ACHN (cell line): ENCODE data around the gene NOS3.
"Not testable (repeated sequence)": the region's sequence is repeated elsewhere in the genome, so short reads cannot be mapped to it uniquely, and the experiment has no call there.

ENCODE experiments used
- DNase-seq: peaks from one replicate; pipeline ENCODE4 v3.0.0-alpha.2; 2015
- in situ Hi-C: cut with HindIII; loops from 2 replicates; pipeline ENCODE4 v1.10.0; 2017; ENCODE audit warnings: low sequenced_read_pairs, low pct_ligation_motif_present, low pct_unique_long_range_greater_than_20kb

Gene NOS3

DNA sequence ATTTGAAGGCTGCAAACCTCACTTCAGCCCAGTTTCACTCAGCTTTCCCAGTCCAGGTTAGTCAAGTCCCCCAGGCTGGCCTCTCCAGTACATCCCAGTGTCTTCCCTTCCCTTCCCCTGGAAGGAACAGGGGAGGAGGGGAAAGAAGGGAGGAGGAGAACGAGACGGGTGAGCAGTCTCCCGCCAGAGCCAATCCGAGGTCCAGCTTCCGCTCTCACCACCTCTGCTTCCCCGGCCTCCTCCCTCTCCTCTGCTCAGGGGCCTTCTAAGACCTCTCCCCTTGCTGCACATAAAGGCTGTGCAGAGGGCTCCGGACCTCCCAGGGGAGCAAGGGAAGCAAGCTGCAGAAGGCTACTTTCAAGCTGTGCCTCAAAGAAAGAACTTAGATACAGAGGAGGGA, 29.4 kb downstream of the NOS3 start:
- no peak for DNase-seq
- in situ Hi-C loops, result no loop called here

DNA sequence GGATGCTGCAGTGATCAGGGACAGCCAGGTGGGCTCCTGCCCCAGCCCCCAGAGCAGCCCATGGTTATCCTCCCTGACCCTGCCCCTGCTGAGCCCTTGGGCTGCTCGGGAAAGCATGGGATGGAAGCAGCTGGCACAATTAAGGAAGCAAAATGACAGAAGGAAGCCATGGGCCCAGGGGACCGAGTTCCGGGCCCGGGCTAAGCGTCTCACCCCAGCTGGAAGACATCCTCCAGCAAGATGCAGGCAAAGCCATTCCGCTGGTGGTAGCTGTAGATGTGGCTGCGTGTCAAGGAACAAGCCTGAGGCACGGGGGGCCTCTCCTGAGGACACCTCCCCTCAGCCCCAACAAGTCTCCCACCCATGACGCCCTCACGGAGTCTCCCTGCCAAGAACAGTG, 32.4 kb downstream of the NOS3 start:
- in situ Hi-C loops, result no loop called here
- no peak for DNase-seq

DNA sequence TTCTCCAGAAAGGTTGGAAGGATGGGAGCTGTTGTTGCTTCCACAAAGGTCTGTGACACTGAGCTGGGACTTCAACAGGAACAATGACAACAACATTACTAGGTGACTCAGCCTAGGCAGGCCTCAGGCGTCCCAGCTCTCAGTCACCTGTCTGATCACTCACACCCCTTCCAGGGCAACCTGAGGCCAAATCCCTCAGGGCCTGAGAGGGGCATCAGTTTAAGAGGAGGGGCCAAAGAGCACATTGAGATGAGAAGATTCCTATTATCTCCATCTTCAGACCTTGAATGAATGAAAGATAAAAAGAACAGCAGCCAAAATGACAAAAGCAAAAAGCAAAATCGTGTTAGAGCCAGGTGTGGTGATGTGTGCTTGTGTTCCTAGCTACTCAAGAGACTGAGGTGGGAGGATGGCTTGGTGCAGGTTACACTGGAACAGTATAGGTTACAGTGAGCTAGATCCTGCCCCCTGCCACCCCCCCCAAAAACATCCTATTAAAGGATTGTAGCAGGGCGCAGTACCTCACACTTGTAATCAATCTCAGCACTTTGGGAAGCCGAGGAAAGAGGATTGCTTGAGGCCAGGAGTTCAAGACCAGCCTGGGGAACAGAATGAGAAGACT, 33.7 kb downstream of the NOS3 start, which contains the start of gene ATG9B:
Gene ATG9B, minus strand, starts transcription at position 60 of the 622 bp plus-strand sequence. CDS start 71 bp downstream, outside the sequence.
- in situ Hi-C loops, result no loop called here
- DNase-seq, result no peak

DNA sequence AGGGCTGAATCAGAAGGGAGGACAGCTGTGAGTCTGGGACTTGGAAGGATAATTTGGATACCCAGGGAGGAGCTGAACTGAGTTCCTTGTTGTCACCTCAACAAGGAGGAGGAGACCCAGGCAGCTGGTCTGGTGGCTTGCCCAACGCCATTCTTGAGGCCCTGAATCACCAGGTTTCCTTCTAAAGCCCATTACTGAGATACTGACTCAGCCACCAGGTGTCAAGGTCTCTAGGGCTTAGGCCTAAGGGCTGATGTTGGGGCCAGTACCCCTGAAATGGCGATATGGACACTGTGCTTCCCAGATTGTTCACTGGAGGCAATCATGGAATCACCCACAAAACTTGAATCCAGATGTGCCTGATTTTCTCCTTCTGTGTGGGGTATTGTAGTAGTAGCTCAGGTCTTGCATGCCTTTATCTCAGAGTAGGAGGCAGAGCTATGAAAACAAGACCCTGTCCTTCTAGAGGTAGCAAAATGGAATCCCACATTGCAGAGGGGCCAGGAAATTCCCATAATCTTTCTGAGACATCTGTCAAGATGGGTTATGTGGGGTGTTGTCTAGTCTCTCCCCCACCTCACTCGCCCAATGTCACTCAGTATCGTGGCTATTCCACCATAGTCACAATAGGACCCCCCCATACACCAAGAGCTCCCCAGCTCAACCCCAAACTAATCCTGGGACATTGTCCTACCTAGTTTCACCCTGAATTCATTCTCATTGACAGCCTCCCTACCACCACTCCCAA, 35.3 kb downstream of the NOS3 start:
- DNase-seq, result peak; percentile 55

DNA sequence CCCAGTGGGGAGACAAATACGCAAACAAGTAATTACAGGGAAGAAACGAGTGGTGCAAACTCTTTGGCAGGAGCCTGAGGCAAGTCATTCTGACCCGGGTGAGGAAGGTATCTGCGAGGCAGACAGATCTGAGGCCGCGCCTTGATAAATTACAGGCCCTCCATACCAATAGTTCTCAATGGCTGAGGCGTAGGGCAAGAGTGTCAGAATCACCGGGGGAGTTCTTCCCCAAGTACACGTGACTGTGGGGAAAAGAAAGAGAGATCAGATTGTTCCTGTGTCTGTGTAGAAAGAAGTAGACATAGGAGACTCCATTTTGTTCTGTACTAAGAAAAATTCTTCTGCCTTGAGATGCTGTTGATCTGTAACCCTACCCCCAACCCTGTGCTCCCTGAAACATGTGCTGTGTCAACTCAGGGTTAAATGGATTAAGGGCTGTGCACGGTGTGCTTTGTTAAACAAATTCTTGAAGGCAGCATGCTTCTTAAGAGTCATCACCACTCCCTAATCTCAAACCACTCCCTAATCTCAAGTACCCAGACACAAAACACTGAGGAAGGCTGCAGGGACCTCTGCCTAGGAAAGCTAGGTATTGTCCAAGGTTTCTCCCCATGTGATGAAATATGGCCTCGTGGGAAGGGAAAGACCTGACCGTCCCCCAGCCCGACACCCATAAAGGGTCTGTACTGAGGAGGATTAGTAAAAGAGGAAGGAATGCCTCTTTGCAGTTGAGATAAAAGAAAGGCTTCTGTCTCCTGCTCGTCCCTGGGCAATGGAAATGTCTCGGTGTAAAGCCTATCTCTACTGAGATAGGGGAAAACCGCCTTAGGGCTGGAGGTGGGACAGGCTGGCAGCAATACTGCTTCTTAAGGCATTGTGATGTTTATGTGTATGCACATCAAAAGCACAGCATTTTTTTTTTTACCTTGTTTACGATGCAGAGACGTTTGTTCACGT, 36.2 kb downstream of the NOS3 start:
- DNase-seq, in situ Hi-C loops: not testable (repeated sequence)

More for the DNA sequence above, 35.3 kb downstream of the NOS3 start:
- in situ Hi-C loops, result no loop called here

DNA sequence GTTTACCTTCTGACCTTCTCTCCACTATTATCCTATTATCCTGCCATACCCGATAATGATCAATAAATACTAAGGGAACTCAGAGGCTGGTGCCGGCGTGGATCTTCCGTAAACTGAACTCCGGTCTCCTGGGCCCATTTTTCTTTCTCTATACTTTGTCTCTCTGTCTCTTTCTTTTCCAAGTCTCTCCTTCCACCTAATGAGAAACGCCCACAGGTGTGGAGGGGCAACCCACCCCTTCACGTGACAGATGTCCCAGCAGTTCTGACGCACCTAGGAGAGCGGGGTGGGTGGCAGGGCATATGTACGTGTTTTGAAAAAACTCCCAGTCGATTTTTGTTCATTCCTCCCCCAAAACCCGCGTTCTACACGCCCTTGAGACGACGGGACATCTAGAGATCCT, 36.9 kb downstream of the NOS3 start:
- DNase-seq, in situ Hi-C loops: not testable (repeated sequence)

DNA sequence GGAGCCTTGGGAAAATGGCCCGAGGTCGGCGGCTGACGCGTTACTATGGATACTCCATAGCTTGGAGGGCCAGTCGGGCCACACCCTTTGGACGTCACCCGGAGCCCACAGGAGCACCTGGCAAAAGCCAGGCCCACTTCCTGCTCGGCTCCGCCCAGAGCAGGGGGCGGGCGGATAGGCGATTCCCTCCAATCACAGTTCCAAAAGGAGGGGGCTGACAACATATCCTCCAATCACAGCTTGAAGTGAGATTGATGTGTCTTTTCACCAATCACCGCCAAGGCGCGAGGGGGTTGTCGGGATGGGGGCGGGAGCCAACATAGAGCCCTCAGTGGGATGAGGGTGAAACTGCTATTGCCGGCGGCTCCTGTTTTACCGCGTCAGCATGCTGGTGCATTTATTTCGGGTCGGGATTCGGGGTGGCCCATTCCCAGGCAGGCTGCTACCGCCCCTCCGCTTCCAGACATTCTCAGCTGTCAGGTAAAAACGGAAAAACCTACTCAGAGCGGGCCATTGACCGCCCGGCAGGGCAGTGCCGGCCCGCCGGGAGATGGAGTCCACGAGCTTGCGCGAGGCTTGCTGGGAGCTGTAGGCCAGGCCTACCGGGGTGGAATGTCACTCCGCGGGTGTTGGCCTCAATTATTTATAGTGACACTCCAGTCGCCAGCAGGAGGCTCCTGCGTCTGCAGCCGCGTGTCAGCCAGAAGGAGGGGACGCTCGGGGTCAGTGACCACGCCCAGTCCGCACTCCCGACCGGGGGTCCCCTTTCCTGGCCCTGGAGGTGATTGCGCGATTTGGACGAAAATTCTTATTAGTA, 37.5 kb downstream of the NOS3 start, which contains the start of gene ABCB8:
Gene ABCB8, plus strand, starts transcription at position 320 of the 817 bp plus-strand sequence. Its CDS starts 66 bp downstream, at position 386.
- in situ Hi-C loops, result no loop called here
- DNase-seq, result peak; percentile 100

DNA sequence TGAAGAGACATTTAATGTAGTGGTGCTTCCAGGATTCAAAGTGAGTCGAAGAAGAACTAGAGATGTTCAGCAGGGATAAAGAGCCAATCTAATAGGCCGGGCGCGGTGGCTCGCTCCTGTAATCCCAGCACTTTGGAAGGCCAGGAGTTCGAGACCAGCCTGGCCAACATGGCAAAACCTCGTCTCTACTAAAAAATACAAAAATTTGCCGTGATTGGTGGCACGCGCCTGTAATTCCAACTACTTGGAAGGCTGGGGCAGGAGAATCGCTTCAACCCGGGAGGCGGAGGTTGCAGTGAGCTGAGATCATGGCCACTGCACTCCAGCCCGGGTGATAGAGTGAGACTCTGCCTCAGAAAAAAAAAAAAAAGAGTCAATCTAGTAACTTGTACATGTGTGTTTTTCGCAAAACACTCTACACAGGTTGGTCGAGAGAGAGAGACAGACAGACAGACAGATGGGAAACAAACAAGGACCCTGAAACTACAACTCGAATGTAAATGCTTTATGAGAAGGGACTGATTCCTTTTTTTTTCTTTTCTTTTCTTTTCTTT, 38.2 kb downstream of the NOS3 start:
- DNase-seq, result no peak
- in situ Hi-C loops, result no loop called here

DNA sequence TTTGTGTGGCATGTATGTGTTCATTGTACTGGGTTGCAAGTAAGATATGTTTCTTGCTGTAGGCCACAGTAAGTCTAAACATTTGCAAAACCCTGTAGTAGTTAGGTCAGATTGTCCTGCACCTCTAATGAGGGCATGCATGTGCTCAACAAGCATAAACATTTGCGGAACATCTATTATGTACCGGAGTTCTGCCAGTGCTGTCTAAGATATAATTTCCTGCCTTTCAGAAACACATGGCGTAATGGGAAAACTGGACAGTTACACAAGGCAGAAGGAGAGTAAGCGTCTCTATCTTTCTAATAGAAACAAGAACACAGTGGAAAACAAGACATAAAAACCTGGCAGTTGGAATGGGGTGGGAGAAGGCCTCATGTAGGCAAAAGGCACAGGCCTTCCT, 40.2 kb downstream of the NOS3 start:
- DNase-seq, result no peak
- in situ Hi-C loops, result no loop called here

DNA sequence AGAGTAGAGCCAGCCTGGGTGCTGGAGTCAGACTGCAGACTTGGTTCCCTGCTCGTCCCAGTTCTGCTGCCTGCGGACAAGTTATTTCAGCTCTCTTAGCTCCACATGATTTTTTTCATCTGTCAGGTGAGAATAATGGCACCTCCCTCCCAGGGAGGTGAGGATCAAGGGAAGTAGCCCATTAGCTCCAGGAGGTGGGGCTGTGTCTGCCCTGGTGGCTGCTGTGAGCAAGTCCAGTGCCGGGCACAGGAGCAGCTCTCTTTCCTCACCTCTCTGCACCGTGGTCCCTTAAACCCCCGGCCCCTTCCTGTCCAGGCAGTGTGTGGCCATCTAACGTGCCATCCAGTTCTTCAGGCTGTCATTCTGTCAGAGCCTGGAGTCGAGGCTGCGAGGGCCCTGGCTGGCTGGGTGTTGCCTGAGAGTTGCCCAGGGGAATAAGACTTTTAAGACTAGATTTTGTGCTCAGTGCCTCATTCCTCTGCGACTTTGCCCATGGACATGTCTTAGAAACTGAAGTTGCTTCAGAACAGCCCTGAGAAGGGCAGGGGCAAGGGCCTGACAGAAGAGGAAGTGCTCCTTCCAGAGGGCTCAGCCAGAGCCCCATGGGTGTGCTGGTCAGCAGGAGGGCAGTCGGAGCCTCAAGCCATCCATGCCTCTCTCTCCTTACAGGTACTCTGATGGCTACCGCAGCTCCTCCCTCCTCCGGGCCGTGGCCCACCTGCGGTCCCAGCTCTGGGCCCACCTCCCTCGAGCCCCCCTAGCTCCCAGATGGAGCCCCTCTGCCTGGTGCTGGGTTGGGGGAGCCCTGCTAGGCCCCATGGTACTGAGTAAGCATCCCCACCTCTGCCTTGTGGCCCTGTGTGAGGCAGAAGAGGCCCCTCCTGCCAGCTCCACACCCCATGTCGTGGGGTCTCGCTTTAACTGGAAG, 42.4 kb downstream of the NOS3 start:
- peak; percentile 39 for DNase-seq
- in situ Hi-C loops, result no loop called here

DNA sequence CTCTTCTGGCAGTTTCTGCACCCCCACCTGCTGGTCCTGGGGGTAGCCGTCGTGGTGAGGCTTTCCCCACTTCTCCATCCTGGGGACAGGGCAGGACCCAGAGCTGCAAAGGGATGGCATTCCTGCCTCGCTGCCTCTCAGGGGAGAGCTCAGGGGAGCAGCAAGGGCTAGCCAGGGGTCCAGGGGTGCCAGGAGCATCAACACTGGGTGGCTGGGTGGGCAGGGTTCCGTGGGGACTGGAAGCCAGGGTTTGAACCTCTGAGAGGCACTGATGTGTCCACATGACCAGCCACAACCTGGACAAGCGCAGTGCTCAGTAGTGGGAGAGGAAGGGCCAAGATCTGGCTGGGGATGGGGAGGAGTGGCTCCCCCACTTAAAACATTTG, 43.0 kb downstream of the NOS3 start:
- in situ Hi-C loops, result no loop called here
- no peak for DNase-seq

DNA sequence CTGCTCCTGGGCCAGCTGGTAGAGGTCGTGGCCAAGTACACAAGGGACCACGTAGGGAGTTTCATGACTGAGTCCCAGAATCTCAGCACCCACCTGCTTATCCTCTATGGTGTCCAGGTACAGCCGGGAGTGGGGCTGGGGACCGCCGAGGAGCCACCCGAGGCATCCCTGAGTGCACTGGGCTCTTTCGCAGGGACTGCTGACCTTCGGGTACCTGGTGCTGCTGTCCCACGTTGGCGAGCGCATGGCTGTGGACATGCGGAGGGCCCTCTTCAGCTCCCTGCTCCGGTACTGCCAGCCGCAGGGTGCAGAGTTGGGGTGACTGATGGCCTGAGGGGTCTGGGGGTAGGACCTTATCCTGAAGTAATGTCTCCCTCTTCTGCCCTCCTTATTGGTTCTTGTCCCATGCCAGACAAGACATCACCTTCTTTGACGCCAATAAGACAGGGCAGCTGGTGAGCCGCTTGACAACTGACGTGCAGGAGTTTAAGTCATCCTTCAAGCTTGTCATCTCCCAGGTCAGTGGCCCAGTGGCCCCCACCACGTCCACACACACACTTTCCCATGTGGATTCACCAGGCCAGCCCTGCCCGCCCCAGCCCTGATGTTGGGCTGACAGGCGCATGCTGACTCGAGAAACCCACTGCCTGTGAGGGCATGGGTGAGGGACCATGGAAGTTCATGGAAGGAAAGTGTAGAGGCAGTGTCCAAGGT, 43.7 kb downstream of the NOS3 start:
- in situ Hi-C loops, result no loop called here
- DNase-seq, result no peak

DNA sequence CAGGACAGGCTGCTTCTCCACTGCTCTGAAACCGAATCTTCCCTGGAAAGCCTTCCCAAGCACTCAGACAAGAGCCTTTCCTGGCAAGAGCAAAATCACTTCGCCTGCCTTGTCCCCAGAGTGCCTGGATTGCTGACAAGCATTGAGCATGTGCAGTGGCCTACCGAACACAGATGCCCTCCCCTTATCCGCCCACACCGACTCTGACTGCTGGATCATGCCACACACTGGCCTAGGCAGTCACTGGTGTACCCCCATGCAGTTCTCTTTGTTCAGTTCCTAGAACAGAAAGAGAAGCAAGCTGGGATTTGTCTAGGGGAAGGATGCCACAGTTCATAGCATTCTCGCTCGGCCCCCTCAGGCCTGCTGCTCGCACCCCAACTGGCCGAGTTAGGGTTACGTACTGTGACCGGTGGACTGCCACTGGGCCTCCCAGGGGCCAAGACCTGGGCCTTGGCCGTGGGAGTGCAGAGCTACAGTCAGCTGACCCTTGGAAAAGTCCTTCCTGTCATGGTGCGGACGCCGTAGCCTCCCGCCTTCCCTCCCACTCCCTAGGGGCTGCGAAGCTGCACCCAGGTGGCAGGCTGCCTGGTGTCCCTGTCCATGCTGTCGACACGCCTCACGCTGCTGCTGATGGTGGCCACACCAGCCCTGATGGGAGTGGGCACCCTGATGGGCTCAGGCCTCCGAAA, 44.4 kb downstream of the NOS3 start:
- in situ Hi-C loops, result no loop called here
- no peak for DNase-seq

DNA sequence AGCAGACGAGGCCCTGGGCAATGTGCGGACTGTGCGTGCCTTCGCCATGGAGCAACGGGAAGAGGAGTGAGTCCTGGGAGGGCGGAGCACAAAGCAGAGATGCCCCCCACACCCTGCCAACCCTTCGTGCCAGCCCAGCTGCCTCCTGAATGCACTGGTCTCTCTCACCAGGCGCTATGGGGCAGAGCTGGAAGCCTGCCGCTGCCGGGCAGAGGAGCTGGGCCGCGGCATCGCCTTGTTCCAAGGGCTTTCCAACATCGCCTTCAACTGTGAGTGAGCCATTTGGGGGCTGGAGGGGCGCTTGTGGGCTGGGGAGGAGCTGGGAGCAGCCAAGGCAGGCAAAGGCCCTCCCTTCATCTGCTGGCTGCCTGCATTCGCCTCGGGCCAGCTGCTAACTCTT, 45.1 kb downstream of the NOS3 start:
- DNase-seq, result no peak
- in situ Hi-C loops, result no loop called here

DNA sequence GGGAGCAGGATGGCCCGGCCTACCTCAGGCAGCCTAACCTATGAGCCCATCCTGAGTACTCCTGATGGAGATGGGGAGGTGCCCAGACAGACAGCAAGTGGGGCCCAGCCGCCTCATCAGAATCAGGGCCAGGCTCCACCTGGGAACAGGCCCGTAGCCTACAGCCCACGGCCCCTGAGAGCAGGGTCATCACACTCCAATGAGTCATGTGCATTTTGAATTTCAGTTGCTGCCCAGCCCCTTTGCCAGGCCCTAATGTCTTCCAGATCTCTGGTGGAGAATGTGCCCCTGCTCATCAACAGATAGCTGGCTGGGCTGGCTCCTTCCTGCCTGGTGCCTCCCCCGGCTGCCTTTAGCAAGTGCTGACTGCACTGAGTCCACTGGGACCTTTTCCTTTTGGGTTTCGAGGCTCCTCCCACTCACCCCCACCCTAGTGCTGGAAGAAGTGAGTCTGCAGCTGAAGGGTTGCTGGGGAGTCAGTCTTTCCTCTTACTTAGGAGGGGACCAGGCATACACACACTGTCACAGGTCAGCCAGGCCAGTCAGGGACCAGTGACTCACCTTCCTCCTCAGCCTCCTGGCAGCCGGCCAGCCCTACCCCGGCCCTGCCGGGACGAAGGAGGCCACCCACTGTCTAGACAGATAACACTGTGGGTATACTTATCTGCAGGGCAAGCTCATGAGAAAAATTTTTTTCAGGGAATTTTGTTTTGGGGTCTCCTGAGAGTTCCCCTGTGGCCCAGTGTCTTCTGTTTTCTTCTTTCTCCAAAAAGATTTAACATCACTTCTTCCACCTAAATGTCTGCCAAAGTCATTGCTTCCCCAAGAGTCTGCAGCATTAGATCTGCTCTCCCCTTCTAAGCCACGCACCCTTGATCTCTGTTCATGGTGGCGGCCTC, 48.4 kb downstream of the NOS3 start:
- in situ Hi-C loops, result no loop called here
- DNase-seq, result peak; percentile 96
